ENCODE data around the gene PGAP6. TPM values are rescaled to one million over a fixed set of nuclear protein-coding genes. Genes with fewer than 3 reads are reported as not detected.
"Not testable (repeated sequence)": the region's sequence is repeated elsewhere in the genome, so short reads cannot be mapped to it uniquely, and the experiment has no call there.

Gene PGAP6
- total RNA-seq, 4 donors from 2014 or later = 13.8 to 30.0 (median 19.4) TPM

GRCh38 chr16:366476-366875, 15.3 kb downstream of the PGAP6 start:
- H3K4me3 ChIP-seq (ENCODE audit: low read depth, poor library complexity, severe bottlenecking) = no peak overlapping the region
- TF ChIP-seq, protein P1, sequence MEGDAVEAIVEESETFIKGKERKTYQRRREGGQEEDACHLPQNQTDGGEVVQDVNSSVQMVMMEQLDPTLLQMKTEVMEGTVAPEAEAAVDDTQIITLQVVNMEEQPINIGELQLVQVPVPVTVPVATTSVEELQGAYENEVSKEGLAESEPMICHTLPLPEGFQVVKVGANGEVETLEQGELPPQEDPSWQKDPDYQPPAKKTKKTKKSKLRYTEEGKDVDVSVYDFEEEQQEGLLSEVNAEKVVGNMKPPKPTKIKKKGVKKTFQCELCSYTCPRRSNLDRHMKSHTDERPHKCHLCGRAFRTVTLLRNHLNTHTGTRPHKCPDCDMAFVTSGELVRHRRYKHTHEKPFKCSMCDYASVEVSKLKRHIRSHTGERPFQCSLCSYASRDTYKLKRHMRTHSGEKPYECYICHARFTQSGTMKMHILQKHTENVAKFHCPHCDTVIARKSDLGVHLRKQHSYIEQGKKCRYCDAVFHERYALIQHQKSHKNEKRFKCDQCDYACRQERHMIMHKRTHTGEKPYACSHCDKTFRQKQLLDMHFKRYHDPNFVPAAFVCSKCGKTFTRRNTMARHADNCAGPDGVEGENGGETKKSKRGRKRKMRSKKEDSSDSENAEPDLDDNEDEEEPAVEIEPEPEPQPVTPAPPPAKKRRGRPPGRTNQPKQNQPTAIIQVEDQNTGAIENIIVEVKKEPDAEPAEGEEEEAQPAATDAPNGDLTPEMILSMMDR (IDR thresholded peaks at IDR 0.05) = no peak
- no peak for TF ChIP-seq POLR2A (IDR thresholded peaks at IDR 0.05)
- WGBS, 2 donors = 84 to 87% methylated on average over 8 to 10 of the region's 10 CpGs
- DNase-seq (ENCODE audit: low spot score in 2 of 2) = no peak
- intact Hi-C loops (cut with DNase I; ENCODE audit: low total_unique reads) = no loop called here

DNA sequence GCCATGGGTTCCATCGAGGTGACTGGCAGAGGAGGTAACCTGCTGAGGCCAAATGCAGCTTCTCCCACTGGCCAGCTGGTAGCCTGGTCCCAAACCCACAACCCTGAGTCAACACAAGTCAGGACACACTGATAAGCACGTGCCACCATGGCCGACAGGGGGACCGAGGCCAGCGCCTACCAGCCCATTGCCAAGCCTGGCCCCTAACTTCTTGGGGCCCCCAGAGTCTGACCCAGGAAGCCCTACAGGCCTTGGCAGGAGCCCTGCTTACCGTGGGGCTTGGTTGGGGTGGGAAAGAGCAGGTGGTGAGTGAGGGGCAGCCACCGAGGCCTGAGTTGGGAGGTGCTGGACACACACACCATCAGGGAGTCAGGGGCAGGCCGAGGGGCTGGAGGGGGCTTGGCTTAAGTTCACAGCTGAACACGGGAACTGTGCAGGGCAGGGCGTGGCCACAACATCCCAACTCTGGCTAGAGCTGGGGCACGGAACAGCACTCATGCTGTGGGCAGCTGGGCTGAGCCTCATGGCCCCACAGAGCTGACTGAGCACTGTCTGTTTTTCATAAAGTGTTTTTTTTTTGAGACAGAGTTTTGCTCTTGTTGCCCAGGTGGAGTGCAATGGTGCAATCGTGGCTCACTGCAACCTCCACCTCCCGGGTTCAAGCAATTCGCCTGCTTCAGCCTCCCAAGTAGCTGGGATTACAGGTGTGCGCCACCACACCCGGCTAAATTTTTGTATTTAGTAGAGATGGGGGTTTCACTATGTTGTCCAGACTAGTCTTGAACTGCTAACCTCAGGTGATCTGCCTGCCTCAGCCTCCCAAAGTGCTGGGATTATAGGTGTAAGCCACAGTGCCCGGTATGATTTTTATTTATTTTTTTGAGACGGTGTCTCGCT, 16.9 kb downstream of the PGAP6 start:
- no peak overlapping the region for H3K4me3 ChIP-seq (ENCODE audit: low read depth, poor library complexity, severe bottlenecking)
- no peak for DNase-seq (ENCODE audit: low spot score in 2 of 2)
- TF ChIP-seq POLR2A (IDR thresholded peaks at IDR 0.05) = no peak
- TF ChIP-seq, protein P1 (IDR thresholded peaks at IDR 0.05) = no peak
- 55 to 61% methylated on average over 17 to 19 of the region's 19 CpGs for WGBS, 2 donors
- intact Hi-C loops (cut with DNase I; ENCODE audit: low total_unique reads) = no loop called here

- H3K4me3 ChIP-seq (ENCODE audit: low read depth, poor library complexity, severe bottlenecking) = no peak overlapping the region
- intact Hi-C loops (cut with DNase I; ENCODE audit: low total_unique reads) = no loop called here
- TF ChIP-seq, protein P1 (IDR thresholded peaks at IDR 0.05) = no peak
- no peak for TF ChIP-seq POLR2A (IDR thresholded peaks at IDR 0.05)
- whole genome bisulfite sequencing, 2 donors = 14 to 34% methylated on average over 20 to 21 of the region's 24 CpGs
- DNase-seq (ENCODE audit: low spot score in 2 of 2) = no peak
Measured at GRCh38 chr16:363766-364490, 17.9 kb downstream of the PGAP6 start.

DNA sequence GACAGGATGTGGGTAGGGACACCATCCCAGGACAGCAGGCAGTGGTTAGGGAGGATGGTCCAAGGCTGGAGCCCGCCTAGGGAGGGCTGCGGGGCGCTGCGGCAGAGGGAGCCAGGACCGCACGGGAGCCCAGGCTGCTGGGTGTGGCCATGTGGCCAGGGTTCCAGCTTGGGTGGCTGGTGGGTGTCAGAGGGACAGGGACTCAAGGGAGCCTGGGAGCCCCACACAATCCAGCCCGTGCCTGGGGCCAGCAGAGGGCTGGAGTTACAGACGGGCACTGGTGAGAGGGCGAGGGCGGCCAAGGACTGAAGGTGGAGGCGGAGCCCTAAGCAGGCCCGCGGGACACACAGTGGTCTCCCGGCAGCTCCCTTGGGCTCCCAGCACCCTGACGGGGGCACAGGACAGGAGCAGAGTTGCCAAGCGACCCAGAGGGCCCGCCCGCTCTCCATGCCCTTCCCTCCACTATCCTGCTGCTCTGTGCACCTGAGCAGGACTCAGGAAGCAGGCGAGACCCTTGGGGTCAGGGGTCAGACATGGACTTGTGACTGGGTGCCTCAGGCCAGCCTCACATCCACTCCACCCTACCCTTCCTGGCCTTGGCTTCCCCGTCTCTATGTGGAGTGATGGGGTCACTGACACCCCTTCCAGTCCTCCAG, 18.5 kb downstream of the PGAP6 start:
- DNase-seq (ENCODE audit: low spot score in 2 of 2) = no peak
- H3K4me3 ChIP-seq (ENCODE audit: low read depth, poor library complexity, severe bottlenecking) = no peak overlapping the region
- intact Hi-C loops (cut with DNase I; ENCODE audit: low total_unique reads) = no loop called here
- no peak for TF ChIP-seq POLR2A (IDR thresholded peaks at IDR 0.05)
- TF ChIP-seq, protein P1 (IDR thresholded peaks at IDR 0.05) = no peak
- WGBS, 2 donors = 44 to 48% methylated on average over 20 of the region's 20 CpGs

DNA sequence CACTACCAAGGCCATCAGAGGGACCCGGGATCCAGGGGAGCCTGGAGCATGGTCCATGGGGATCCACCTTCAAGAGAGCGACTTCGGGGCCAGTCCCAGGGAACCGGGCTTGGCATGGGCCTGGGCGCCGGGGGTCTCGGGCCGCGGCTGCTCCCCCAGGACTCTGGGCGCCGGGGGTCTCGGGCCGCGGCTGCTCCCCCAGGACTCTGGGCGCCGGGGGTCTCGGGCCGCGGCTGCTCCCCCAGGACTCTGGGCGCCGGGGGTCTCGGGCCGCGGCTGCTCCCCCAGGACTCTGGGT, 19.1 kb downstream of the PGAP6 start:
- 79 to 85% methylated on average over 18 to 24 of the region's 24 CpGs for WGBS, 2 donors
- H3K4me3 ChIP-seq (ENCODE audit: low read depth, poor library complexity, severe bottlenecking); DNase-seq (ENCODE audit: low spot score in 2 of 2); intact Hi-C loops (cut with DNase I; ENCODE audit: low total_unique reads): not testable (repeated sequence)

All from lower leg skin (tissue), 4 donors.